ENCODE results near the gene HIGD1A. TPM values are rescaled to one million over a fixed set of nuclear protein-coding genes. Genes with fewer than 3 reads are reported as not detected.

HIGD1A gene
- total and polyA plus RNA-seq, 9 of the 15 experiments (the other 6 are each of a cell fraction or from before 2014, with no cell fraction given), result 165 to 1,185 (median 333) TPM

DNA sequence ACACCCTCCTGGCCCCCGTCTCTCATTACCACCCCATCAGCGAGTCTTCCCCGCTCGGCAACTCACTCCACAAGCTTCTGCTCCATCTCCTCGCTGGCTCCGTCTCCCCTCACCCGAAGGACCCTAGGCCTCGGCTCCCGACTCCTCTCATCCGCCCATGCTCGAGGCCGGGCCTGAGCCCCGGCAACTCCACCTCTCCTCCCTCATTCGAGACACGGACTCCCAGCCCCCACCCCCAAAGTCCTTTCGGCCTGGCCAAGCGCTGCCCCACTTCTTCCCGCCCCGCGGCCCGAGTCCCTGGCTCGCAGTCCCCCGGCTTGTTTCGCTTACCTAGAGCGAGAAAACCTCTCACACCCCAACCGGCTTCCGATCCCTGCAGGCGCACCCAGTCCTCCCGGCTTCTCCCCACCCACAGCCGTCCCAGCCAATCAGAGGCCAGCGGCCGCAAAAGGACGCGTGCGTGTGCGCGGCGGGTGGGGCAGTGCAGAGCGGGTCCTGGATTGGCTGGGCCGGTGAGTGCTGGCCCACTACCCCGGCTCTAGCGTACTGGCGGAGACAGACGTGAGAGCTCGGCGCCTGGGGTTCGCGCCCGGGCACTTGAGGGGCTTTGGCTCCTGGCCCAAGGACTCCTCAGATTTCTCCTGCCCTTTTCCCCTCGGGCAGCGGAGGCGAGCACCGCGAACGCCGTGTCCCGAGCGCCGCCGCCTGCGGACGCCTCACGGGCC, at the start of gene HIGD1A (continued):
- TF ChIP-seq MTF1 (CRISPR knock-in tag; IDR thresholded peaks at IDR 0.05; ENCODE audit: borderline replicate concordance) (no peak), FOXM1 (IDR thresholded peaks at IDR 0.05; ENCODE audit: low read depth) (no peak), FOXM1 (CRISPR knock-in tag; IDR thresholded peaks at IDR 0.05; ENCODE audit: low read depth) (peak; percentile 82), KLF6 (CRISPR knock-in tag; IDR thresholded peaks at IDR 0.05; ENCODE audit: borderline replicate concordance) (0 out of 2 replicates have a peak, but pooled peaks have one; percentile 40), HINFP (tag; conservative IDR thresholded peaks at IDR 0.05; ENCODE audit: low read depth) (no peak), RBM25 (IDR thresholded peaks at IDR 0.05; ENCODE audit: low read depth, low read length, severe bottlenecking) (peak; percentile 95), TRIM24 (IDR thresholded peaks at IDR 0.05) (no peak; a peak in 1 of 4 replicates), CHD1 (IDR thresholded peaks at IDR 0.05; ENCODE audit: low read length) (peak; percentile 46), PURB (CRISPR knock-in tag; IDR thresholded peaks at IDR 0.05; ENCODE audit: low read depth) (no peak), NR4A1 (CRISPR knock-in tag; IDR thresholded peaks at IDR 0.05) (0 out of 2 replicates have a peak, but pooled peaks have one; percentile 64), NR4A1 (tag; IDR thresholded peaks at IDR 0.05) (no peak), MCM5 (IDR thresholded peaks at IDR 0.05; ENCODE audit: low read depth) (no peak), ZNF551 (CRISPR knock-in tag; IDR thresholded peaks at IDR 0.05) (no peak), TAL1 (IDR thresholded peaks at IDR 0.05) (no peak), SMARCC2 (IDR thresholded peaks at IDR 0.05; ENCODE audit: low read depth) (no peak), PTBP1 (IDR thresholded peaks at IDR 0.05; ENCODE audit: low read depth, low read length) (no peak), ZNF57 (CRISPR knock-in tag; IDR thresholded peaks at IDR 0.05) (no peak)
- TF ChIP-seq, protein P1, sequence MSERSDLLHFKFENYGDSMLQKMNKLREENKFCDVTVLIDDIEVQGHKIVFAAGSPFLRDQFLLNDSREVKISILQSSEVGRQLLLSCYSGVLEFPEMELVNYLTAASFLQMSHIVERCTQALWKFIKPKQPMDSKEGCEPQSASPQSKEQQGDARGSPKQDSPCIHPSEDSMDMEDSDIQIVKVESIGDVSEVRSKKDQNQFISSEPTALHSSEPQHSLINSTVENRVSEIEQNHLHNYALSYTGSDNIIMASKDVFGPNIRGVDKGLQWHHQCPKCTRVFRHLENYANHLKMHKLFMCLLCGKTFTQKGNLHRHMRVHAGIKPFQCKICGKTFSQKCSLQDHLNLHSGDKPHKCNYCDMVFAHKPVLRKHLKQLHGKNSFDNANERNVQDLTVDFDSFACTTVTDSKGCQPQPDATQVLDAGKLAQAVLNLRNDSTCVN (CRISPR knock-in tag; IDR thresholded peaks at IDR 0.05), result peak; percentile 90
- TF ChIP-seq, protein P2, sequence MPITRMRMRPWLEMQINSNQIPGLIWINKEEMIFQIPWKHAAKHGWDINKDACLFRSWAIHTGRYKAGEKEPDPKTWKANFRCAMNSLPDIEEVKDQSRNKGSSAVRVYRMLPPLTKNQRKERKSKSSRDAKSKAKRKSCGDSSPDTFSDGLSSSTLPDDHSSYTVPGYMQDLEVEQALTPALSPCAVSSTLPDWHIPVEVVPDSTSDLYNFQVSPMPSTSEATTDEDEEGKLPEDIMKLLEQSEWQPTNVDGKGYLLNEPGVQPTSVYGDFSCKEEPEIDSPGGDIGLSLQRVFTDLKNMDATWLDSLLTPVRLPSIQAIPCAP (CRISPR knock-in tag; IDR thresholded peaks at IDR 0.05; ENCODE audit: borderline replicate concordance), result no peak
- TF ChIP-seq, protein P3, sequence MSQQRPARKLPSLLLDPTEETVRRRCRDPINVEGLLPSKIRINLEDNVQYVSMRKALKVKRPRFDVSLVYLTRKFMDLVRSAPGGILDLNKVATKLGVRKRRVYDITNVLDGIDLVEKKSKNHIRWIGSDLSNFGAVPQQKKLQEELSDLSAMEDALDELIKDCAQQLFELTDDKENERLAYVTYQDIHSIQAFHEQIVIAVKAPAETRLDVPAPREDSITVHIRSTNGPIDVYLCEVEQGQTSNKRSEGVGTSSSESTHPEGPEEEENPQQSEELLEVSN (IDR thresholded peaks at IDR 0.05; ENCODE audit: borderline replicate concordance in 1 of 2, extremely low read depth in 1 of 2, insufficient read depth in 1 of 2, insufficient read length in 1 of 2, low read depth in 1 of 2, low read length in 1 of 2, poor library complexity in 1 of 2, severe bottlenecking in 1 of 2), result peak; percentile 25 to 83
- TF ChIP-seq, protein P4, sequence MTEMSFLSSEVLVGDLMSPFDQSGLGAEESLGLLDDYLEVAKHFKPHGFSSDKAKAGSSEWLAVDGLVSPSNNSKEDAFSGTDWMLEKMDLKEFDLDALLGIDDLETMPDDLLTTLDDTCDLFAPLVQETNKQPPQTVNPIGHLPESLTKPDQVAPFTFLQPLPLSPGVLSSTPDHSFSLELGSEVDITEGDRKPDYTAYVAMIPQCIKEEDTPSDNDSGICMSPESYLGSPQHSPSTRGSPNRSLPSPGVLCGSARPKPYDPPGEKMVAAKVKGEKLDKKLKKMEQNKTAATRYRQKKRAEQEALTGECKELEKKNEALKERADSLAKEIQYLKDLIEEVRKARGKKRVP (CRISPR knock-in tag; IDR thresholded peaks at IDR 0.05), result peak; percentile 65
- TF ChIP-seq, protein P5, sequence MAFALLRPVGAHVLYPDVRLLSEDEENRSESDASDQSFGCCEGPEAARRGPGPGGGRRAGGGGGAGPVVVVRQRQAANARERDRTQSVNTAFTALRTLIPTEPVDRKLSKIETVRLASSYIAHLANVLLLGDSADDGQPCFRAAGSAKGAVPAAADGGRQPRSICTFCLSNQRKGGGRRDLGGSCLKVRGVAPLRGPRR (CRISPR knock-in tag; IDR thresholded peaks at IDR 0.05), result 0 out of 2 replicates have a peak, but pooled peaks have one; percentile 75
